Cardiac muscle cell (in vitro differentiated cells and primary cell): Measurements from ENCODE around the gene PNPLA7. TPM values are rescaled to one million over a fixed set of nuclear protein-coding genes. Genes with fewer than 3 reads are reported as not detected.
"Not testable (repeated sequence)": the region's sequence is repeated elsewhere in the genome, so short reads cannot be mapped to it uniquely, and the experiment has no call there.

Source experiments
- DNase-seq, 2 donors: peaks; one replicate each; pipeline versions ENCODE4 v3.0.0 to v3.0.0-alpha.2; 2010 to 2017; ENCODE audit warnings: low read depth in 1 of 2, low spot score in 1 of 2
- H3K27ac ChIP-seq: fragments of 200-600 bp; sonication (generic); 2 replicates; pipeline ENCODE4 v1.5.1; 2016
- H3K27me3 ChIP-seq: fragments of 200-600 bp; sonication (generic); 2 replicates; pipeline ENCODE4 v1.6.0; 2016; ENCODE audit warnings: control low read depth
- H3K36me3 ChIP-seq: fragments of 200-600 bp; sonication (generic); 2 replicates; pipeline ENCODE4 v1.5.1; 2016; ENCODE audit warnings: control low read depth
- H3K4me1 ChIP-seq: fragments of 200-600 bp; sonication (generic); 2 replicates; pipeline ENCODE4 v1.8.1; 2017; ENCODE audit warnings: low read depth, mild to moderate bottlenecking, mixed run types
- H3K4me3 ChIP-seq: fragments of 200-600 bp; sonication (generic); 2 replicates; pipeline ENCODE4 v1.5.1; 2016; ENCODE audit warnings: mild to moderate bottlenecking
- H3K9me3 ChIP-seq: fragments of 200-600 bp; sonication (generic); 2 replicates; pipeline ENCODE4 v1.5.1; 2017; ENCODE audit warnings: low read depth, mild to moderate bottlenecking, control low read depth
- polyA plus RNA-seq: library from polyadenylated mRNA; unstranded; fragments of >200 nt; fragmentation: Nextera tagmentation; extraction: Ambion mirVana; gene quantifications from 2 replicates; pipeline ENCODE4 v1.2.1, GENCODE V29; 2016
- total RNA-seq: library from RNA; depleted of rRNA; stranded (reverse); fragments of >200 nt; gene quantifications from 2 replicates; pipeline ENCODE4 v1.2.3, GENCODE V29; 2016
- TF ChIP-seq, protein P1 (sequence below): IDR thresholded peaks from 2 replicates; pipeline ENCODE4 v1.5.1; 2012; ENCODE audit warnings: low read depth, mild to moderate bottlenecking, low read length

The PNPLA7 gene
- total RNA-seq = 1.1 and 3.6 TPM in 2 replicates
- 1.4 and 1.6 TPM in 2 replicates for polyA plus RNA-seq

GRCh38 chr9:137550231-137550621 lies at the start of gene PNPLA7:
PNPLA7 (minus strand) TSS chr9:137550402; CDS start chr9:137550197, 205 bp downstream.
- no peaks in the 10 kb centered on the region for H3K9me3 ChIP-seq
- H3K4me1 ChIP-seq = peaks cover 6% of the 10 kb centered on the region
- H3K4me3 ChIP-seq = peak within 1 kb of the TSS; percentile 53
- TF ChIP-seq, protein P1, sequence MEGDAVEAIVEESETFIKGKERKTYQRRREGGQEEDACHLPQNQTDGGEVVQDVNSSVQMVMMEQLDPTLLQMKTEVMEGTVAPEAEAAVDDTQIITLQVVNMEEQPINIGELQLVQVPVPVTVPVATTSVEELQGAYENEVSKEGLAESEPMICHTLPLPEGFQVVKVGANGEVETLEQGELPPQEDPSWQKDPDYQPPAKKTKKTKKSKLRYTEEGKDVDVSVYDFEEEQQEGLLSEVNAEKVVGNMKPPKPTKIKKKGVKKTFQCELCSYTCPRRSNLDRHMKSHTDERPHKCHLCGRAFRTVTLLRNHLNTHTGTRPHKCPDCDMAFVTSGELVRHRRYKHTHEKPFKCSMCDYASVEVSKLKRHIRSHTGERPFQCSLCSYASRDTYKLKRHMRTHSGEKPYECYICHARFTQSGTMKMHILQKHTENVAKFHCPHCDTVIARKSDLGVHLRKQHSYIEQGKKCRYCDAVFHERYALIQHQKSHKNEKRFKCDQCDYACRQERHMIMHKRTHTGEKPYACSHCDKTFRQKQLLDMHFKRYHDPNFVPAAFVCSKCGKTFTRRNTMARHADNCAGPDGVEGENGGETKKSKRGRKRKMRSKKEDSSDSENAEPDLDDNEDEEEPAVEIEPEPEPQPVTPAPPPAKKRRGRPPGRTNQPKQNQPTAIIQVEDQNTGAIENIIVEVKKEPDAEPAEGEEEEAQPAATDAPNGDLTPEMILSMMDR = no peak
- no peaks in the 10 kb centered on the region for H3K27me3 ChIP-seq
- peak; percentile 88 to 89 for DNase-seq
- H3K27ac ChIP-seq = peak within 1 kb of the TSS; percentile 87
- H3K36me3 ChIP-seq = peaks cover 10% of the 10 kb centered on the region

- TF ChIP-seq, protein P1 = no peak
- H3K4me3 ChIP-seq = no peak overlapping the region
- no peaks in the 10 kb centered on the region for H3K36me3 ChIP-seq
- H3K27ac ChIP-seq = no peak overlapping the region
- H3K4me1 ChIP-seq = no peaks in the 10 kb centered on the region
- H3K9me3 ChIP-seq = no peaks in the 10 kb centered on the region
- DNase-seq = no peak
- no peaks in the 10 kb centered on the region for H3K27me3 ChIP-seq
Measured at GRCh38 chr9:137598943-137599342, 48.7 kb upstream of the PNPLA7 start.

DNA sequence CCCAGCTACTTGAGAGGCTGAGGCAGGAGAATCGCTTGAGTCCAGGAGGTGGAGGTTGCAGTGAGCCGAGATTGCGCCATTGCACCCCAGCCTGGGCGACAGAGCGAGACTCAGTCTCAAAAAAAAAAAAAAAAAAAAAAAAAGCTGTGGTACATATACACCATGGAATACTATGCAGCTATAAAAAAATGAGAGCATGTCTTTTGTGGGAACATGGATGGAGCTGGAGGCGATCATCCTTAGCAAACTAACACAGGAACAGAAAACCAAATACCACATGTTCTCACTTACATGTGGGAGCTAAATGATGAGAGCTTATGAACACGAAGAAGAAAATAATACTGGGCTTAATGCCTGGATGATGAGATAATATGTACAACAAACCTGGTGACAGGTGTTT lies 46.4 kb upstream of the PNPLA7 start:
- H3K36me3 ChIP-seq, H3K27ac ChIP-seq, DNase-seq, H3K4me1 ChIP-seq, H3K9me3 ChIP-seq, H3K27me3 ChIP-seq, H3K4me3 ChIP-seq: not testable (repeated sequence)

- Histone ChIP-seq H3K27ac (no peak overlapping the region), H3K4me1 (peaks cover 4% of the 10 kb centered on the region), H3K27me3 (no peaks in the 10 kb centered on the region), H3K4me3 (no peak overlapping the region), H3K9me3 (no peaks in the 10 kb centered on the region), H3K36me3 (peaks cover under 1% of the 10 kb centered on the region)
- DNase-seq = no peak
- TF ChIP-seq, protein P1 = no peak
Measured at GRCh38 chr9:137593176-137593575, 43.0 kb upstream of the PNPLA7 start.

DNA sequence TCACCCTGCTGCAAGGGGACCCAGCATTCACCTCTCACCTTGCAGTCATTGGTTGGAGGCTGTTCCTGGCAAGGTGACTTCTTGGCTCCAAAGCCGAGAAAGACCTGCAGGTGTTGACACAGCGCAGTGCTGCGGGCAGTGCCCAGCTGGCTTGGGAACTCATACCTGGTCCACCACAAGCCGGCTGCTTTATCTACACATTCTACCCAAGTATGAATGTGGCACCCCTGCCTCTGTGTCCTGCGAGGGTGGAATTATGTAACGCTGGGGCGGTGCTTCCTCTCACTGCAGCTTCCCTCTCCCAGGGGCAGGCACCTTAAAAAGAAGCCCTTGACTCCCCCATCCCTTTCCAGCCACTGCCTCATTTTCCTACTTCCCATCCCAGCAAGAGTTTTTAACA lies 42.6 kb upstream of the PNPLA7 start:
- Histone ChIP-seq H3K4me1 (peaks cover 4% of the 10 kb centered on the region), H3K9me3 (no peaks in the 10 kb centered on the region), H3K4me3 (no peak overlapping the region), H3K27ac (no peak overlapping the region), H3K27me3 (no peaks in the 10 kb centered on the region), H3K36me3 (peaks cover 4% of the 10 kb centered on the region)
- no peak for DNase-seq
- TF ChIP-seq, protein P1 = no peak

- no peaks in the 10 kb centered on the region for H3K27me3 ChIP-seq
- TF ChIP-seq, protein P1 = no peak
- no peaks in the 10 kb centered on the region for H3K9me3 ChIP-seq
- peak; percentile 92 to 96 for DNase-seq
- H3K4me1 ChIP-seq = peaks cover 4% of the 10 kb centered on the region
- no peak within 1 kb of the TSS for H3K27ac ChIP-seq
- peaks cover 19% of the 10 kb centered on the region for H3K36me3 ChIP-seq
- peak within 1 kb of the TSS; percentile 92 for H3K4me3 ChIP-seq
Measured at GRCh38 chr9:137590469-137591383, 40.5 kb upstream of the PNPLA7 start, which contains the start of gene ZMYND19. ZMYND19 (minus strand) TSS chr9:137590512; CDS start chr9:137590263, 249 bp downstream.
